Spleen (tissue), 7 donors: ENCODE data around the gene ARVCF.

Source experiments
- POLR2A ChIP-seq, 3 donors: fragments of 450-650 bp; IDR thresholded peaks; one replicate each; pipeline ENCODE4 v1.5.1; 2017; ENCODE audit warnings: antibody characterized with exemption in 3 of 3, mild to moderate bottlenecking in 1 of 3
- POLR2AphosphoS5 ChIP-seq, 3 donors: sonication (generic); formaldehyde crosslinking; IDR thresholded peaks; one replicate each; pipeline ENCODE4 v1.5.1; 2017; ENCODE audit warnings: antibody characterized with exemption in 3 of 3
- TF ChIP-seq, protein P1 (sequence below), 11 experiments: fragments of 200-600 bp in 7 of 11; fragments of 450-650 bp in 4 of 11; sonication (generic) in 4 of 11; IDR thresholded peaks in 8 of 11; conservative IDR thresholded peaks in 3 of 11; 1 replicate in 7 of 11; 2 replicates in 4 of 11; pipeline versions ENCODE4 v1.4.0 to v1.8.0; 2016 to 2021; ENCODE audit warnings: antibody characterized with exemption in 11 of 11, inconsistent platforms in 4 of 11, mild to moderate bottlenecking in 1 of 11
- donor health status: DM: no; HTN: no; CAD: no; lungs with moderate emphysema.
- donor health status: DM: no; HTN: no; CAD: no.
- donor health status: DM: no; HTN: no; CAD: no.

DNA sequence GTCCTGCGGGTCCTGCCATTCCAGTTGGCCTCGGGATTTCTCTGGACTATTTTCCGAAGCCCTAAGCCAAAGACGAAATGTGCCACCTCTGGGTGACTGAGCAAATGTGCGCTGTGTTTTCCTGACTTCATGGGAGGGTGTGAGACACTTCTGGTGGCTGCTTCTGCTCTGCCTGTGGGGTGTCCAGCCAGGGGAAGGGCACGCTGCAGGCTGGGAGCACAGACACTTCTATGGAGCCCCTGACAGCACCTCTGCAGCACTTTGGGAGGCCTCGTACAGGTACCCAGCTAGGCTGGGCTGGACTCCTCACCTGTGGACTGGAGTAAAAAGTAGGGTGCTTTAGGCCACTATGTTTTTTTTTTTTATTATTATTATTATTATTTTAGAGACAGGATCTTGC lies 22.0 kb upstream of the ARVCF start:
- TF ChIP-seq, protein P1, sequence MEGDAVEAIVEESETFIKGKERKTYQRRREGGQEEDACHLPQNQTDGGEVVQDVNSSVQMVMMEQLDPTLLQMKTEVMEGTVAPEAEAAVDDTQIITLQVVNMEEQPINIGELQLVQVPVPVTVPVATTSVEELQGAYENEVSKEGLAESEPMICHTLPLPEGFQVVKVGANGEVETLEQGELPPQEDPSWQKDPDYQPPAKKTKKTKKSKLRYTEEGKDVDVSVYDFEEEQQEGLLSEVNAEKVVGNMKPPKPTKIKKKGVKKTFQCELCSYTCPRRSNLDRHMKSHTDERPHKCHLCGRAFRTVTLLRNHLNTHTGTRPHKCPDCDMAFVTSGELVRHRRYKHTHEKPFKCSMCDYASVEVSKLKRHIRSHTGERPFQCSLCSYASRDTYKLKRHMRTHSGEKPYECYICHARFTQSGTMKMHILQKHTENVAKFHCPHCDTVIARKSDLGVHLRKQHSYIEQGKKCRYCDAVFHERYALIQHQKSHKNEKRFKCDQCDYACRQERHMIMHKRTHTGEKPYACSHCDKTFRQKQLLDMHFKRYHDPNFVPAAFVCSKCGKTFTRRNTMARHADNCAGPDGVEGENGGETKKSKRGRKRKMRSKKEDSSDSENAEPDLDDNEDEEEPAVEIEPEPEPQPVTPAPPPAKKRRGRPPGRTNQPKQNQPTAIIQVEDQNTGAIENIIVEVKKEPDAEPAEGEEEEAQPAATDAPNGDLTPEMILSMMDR (IDR thresholded peaks at IDR 0.05 in 8 of 11, conservative IDR thresholded peaks at IDR 0.05 in 3 of 11), result no peak
- TF ChIP-seq POLR2A (IDR thresholded peaks at IDR 0.05) (no peak), POLR2AphosphoS5 (IDR thresholded peaks at IDR 0.05) (no peak)
